Measurements from ENCODE around the gene POC1A.

POC1A gene

DNA sequence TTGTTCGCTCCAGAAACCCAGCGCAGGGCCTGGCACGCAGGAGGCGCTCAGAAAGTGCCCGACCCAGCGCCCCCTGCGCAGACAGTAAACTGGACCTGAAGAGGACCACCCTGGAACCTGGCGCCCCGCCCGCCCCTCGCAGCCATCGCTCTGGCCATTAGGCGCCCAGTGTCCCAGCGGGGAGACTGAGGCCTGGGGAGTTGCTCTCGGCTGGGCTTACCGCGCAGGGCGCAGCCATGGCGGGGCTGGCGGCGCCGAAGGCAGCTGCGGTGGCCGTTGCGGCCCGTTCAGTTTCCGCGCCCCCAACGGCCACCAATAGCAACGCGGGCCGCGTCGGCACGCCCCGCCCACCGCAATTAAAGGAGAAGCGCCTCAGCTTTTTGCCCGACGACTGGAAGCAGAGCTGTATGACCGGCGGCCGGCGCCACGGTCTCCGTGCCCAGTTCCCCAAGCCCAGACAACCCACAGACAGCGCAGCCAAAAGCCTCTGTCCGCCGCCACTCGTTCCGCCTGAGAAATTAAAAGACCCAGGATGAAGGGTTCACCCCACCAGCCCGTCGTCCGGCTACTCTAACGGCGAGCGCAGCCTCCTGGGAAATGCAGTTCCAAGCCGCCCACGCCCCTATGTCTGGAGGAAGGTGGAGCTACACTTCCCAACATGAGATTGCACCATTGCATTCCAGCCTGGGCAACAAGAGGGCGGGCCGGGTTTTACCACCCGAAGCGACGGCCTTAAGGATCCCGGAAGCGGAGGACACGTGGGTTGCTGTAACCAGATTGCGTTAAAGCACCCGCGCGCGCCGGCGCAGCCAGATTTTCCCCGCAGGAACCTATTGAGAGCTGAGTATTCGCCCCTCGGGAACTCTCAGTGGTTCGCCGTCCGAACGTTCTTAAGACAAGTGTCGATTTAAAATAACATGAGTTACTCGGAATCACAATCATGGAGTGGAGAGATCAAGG lies at the start of gene POC1A:
Gene POC1A (minus strand): TSS at position 289 of the 960 bp plus-strand sequence. CDS start 51 bp downstream, at position 238.
- DNase-seq (ENCODE audit: low read depth), result peak; percentile 88

DNA sequence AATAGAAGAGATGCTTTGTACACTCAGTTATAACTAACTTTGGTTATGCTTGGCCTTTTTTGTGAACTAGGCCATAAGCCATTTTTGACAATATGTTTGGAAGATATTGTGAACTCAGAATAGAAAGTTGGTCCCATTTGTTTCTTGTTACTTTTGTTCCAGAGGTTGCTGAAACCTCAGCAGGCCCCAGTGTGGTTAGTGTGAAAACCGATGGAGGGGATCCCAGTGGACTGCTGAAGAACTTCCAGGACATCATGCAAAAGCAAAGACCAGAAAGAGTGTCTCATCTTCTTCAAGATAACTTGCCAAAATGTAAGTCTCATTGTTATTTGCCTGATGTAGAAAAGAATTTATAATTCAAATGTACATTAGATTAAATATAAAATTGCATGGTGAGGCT lies 49.5 kb upstream of the POC1A start:
- no peak for DNase-seq (ENCODE audit: low read depth)

DNA sequence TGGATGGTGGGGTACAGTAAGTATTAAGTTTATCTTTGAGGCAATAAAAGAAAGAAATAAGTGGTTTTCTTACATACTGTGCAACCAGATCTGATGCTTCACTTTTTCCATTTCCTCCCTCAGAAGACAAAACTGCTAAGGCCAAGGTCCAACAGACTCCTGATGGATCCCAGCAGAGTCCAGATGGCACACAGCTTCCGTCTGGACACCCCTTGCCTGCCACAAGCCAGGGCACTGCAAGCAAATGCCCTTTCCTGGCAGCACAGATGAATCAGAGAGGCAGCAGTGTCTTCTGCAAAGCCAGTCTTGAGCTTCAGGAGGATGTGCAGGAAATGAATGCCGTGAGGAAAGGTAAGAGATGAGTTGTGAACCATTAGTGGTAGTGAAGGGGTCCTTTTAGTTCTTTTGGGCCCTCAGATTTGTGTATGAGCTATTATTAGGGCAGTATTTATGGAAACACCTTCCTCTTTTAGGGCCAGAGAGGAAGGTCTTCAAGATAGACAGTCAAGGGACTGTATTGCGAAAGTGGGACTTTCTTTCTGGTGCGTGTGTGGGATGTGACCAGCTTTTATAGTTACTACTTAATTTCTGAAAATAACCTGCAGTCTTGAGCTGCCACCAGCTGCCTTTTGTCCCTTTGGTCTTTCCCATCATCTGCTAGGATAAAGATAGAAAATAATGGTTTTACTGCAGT lies 48.3 kb upstream of the POC1A start:
- DNase-seq (ENCODE audit: low read depth), result no peak

DNA sequence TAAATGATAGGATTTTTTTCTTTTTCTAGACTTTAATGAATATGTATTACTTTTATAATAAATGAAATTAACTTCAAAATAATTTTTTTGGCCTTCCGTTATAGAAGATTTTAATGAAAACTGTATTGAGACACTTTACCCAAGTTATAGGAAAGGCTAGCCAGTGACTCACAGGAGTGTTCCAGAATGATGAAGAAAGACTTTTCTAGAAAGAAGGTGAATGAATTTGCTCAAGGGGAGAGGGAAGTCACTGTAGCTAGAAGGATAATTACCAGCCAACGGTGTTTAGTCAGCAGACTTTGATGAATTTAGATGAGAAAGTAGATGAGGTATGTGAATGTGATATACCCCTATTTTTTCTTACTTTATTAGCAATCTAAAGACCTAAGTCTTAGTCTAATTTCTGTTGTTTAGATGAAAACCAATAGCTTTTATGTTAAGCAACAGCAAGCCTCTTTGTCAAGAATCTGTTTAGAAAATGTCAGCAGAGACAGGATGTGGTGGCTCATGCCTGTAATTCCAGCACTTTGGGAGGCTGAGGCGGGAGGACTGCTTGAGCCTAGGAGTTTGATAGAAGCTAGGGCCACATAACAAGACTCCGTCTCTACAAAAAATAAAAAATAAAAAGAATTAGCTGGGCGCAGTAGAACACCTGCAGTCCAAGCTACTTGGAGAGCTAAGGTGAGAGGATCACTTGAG lies 46.9 kb upstream of the POC1A start:
- no peak for DNase-seq (ENCODE audit: low read depth)

DNA sequence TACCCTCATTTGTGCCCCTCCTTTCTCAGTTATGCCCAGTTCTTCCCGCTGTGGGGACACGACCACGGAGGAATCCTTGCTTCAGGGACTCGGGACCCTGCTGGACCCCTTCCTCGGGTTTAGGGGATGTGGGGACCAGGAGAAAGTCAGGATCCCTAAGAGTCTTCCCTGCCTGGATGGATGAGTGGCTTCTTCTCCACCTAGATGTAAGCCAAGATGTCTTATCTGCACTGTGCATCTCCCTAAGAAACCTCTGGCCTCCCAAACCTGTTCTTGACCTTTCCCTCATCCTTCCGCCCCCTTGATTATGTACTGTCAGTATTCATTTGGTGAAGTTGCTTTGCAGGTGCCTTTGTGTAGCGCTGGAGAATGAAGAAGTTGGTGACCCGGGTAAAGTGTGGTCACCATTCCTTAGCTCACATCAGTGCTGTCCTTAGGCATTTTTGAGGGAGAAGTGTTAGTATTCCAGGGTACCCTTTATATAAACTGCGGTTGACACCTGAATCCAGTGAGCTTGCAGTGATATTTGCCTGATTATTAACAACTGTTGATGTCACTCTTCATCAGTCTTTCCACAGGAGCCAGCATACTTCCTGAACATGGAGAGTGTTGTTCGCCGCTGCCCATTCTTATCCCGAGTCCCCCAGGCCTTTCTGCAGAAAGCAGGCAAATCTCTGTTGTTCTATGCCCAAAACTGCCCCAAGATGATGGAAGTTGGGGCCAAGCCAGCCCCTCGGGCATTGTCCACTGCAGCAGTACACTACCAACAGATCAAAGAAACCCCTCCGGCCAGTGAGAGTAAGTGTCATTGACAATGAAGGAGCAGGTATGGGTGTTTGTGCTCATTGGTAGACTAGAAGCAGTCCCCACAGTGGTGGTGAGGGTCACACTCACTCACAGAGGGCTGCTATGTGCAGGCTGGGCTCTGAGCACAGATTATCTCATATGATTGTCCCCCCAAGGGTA lies 44.7 kb upstream of the POC1A start:
- no peak for DNase-seq (ENCODE audit: low read depth)

DNA sequence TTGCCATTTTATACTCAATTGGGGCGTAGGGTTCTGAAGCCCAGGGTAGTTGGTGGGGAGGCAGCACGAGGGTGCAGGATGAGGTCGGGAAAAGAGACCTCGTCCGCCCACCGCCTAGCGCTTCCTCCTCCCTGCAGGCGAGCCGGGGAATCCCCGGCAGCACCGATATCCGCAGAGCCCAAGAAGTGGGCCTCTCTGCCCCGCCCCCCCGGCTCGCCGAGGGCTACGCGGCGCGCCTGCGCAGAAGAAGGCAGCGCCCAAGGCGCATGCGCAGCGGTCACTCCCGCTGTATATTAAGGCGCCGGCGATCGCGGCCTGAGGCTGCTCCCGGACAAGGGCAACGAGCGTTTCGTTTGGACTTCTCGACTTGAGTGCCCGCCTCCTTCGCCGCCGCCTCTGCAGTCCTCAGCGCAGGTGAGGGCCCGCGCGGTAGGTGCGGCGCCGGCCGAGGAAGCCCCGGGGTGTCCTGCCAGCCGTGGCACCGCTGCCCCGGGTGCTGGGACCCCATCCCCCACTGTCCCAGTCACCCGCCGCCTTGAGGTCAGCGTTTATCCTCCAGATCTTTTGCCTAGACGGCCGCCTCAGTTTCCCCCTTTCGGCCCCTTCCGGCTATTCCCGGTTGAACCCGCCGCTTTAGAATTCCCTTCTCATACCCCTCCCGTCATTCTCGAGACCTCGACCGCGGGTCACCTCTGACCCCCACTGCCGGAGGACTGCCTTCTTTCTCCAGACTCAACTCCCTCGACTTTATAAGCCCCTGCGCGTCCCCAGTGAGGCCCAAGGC lies 43.8 kb upstream of the POC1A start, which contains the start of gene ALAS1:
Gene ALAS1 (plus strand): TSS at position 319 of the 784 bp plus-strand sequence. CDS start 1,082 bp downstream, outside the sequence.
- peak; percentile 94 for DNase-seq (ENCODE audit: low read depth)

DNA sequence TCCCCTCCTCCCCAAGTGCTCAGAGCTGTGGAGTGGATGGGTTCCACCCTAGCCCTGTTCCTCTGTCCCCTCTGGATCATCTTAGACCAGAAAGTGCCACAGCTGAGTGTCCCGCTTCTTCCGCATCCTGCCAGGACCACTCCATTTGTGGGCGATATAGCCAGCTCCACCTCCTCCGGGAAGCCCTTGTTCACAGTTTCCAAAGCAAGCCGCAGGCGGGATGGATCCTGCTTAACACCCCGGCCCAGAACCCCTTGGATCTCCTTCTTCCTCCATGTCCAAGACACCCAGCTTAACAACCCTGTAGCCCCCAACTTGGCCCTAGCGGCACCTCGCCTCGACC lies 43.2 kb upstream of the POC1A start:
- DNase-seq (ENCODE audit: low read depth), result no peak

DNA sequence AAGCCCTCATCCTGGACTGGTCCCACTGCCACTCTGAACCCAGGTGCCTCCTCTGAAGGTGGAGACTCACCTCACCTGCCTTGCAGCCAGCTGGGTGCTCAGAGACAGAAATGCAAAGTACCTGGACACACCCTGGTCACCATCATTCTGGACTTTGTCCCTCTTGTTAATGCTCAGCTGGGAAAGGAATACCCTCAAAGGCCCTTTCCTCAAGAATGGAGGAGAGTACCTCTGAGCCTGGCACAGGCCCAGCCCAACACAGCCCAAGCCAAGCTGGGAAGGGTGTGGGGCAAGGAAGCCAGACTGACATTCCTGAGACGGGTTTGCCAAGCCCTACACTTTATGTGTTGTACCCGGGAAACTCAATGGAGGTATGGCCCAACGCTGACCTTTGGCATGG lies 42.8 kb upstream of the POC1A start:
- DNase-seq (ENCODE audit: low read depth), result no peak

DNA sequence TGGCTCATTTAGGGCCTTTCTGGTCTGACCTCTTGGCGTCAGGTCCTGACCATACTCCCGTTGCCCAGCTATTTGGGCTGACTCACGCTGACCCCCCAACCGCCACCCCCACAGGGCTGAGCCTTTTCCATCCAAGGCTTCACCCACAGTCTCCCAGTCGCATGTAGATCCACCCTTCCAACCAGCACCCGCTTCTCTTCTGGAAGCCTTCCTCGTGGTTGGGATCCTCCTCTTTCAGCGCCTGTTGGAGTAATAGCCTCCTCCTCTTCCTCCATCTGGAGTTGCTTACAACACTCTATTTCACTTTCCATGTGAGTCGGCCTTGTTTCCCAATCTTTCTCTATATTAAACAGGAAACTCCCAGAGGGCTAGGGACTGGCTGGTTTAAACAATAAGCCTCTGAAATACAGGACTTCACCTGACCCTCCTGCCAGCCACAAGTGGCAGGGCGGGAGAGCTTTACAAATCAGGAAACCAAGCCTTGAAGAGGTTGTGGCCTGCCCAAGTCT lies 41.7 kb upstream of the POC1A start:
- DNase-seq (ENCODE audit: low read depth), result no peak

DNA sequence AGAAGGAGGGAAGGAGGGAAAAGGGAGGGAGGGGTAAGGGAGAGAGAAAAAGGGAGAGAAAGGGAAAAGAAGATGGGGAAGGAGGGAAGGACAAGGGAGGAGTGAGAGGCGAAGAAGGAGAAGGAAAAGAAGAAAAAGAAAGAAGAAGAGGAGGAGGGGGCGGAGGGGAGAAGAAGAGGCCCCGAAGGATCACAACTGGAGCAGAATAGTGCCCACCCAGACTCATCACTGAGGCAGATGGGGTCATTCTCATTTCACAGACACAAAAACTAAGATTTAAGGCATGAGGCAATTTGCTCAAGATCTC lies 41.0 kb upstream of the POC1A start:
- no peak for DNase-seq (ENCODE audit: low read depth)

DNA sequence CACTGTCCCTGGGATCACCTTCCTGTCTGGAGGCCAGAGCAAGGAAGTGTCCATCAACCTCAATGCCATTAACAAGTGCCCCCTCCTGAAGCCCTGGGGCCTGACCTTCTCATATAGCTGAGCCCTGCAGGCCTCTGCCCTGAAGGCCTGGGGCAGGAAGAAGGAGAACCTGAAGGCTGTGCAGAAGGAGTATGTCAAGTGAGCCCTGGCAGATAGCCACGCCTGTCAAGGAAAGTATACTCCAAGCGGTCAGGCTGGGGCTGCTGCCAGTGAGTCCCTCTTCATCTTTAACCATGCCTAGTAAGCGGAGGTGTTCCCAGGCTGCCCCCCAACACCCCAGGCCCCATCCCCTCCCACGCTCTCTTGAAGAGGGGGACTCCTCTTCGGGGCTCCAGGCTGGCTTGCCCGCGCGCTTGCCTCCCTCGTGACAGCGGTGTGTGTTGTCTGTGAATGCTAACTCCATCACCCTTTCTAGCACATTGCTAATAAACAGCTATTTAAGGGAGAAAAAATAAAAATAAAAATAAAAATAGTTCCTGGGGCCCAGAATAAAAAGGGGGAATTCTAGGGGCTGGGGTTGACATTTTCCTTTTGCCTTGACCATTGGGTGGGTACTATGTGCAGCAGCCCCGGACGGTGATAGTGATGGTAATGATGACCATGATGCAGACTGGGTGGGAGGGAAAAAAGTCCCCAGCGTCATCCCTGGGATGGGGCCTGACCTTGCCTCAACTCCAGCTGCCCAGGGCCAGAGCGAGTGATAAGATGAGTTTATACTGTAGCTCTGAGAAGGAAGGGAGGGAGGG lies 40.5 kb upstream of the POC1A start:
- no peak for DNase-seq (ENCODE audit: low read depth)

DNA sequence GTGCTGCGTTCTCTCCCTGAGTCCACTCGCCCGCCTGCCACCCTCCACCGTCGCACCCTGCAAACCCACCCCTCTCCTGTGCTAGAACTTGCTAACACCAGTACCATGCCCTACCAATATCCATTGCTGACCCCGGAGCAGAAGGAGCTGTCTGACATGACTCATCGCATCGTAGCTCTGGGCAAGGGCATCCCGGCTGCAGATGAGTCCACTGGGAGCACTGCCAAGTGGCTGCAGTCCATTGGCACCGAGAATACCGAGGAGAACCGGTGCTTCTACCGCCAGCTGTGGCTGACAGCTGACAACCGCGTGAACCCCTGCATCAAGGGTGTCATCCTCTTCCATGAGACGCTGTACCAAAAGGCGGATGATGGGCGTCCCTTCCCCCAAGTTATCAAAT lies 38.8 kb upstream of the POC1A start:
- DNase-seq (ENCODE audit: low read depth), result no peak

DNA sequence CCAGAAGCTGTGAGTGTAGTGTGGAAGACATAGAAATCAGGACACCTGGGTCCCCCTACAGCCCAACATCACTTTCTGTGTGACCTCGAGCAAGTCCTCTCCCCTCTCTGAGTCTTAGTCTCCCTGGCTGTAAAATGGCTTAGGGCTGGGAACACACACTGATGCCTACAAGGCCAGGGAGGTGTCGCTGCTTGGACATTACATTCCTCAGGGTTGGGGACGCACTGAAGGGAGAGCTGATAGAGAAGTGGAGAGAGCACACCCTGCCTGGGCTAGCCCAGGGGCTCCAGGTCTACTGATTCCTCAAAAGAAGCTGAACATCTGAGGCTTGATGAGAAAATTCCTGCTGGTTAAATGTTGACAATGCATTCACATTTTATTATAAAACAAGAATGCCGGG lies 37.4 kb upstream of the POC1A start:
- DNase-seq (ENCODE audit: low read depth), result no peak

DNA sequence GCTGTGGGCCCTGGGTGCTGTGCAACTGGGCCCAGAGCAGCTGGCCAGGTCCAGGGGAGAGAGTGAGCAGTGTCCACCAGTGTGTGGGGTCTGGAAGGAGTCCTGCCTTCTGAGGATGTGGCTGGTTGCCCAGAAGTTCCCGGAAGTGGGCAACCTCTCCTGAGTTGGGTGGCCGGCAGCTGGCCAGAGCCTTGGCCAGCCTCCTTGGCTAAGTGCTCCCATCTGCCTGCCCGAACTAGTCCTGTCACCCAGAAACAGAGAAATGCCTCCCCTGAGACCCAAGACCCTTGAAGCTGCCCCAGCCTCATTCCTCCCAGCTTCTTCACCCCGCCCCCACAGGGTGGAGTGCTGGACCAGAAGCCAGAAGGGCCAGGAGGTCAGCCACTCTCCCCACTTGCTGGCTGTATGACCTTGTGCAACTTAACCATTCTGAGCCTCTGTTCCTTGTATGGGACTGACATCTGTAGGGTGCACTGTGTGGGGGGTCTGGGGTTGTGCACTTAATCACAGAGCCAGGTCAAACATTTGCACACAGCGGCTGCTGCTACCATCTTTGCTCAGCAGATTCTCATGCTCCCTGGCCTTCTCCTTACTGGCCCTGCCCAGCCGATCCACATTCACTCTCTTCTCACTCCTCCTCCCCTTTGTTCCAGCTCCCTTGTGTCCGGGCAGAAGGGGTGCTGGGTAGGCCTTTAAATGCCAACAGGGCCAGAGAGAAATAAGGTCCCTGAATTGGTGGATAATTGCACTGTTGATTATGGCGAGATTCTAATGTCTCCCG lies 36.3 kb upstream of the POC1A start:
- DNase-seq (ENCODE audit: low read depth), result no peak

DNA sequence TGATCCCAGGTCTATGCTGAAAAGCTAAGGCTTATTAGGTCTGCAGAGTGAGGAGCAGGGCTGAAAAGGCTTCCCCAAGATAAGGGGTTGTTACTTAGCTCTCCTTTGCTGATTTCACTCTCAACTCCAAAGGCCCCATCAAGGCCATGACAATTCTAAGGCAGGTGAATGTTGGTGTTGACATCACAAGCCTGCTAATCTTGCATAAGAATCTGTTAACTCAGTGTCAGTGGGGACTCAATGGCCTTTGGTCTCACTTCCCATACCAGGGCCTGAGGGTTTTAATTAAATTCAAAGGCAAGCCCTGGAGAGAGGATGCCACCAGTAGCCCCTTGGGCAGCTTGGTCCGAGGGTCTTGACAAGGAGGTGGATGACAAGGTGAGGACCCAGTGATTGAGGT lies 34.3 kb upstream of the POC1A start:
- DNase-seq (ENCODE audit: low read depth), result no peak

DNA sequence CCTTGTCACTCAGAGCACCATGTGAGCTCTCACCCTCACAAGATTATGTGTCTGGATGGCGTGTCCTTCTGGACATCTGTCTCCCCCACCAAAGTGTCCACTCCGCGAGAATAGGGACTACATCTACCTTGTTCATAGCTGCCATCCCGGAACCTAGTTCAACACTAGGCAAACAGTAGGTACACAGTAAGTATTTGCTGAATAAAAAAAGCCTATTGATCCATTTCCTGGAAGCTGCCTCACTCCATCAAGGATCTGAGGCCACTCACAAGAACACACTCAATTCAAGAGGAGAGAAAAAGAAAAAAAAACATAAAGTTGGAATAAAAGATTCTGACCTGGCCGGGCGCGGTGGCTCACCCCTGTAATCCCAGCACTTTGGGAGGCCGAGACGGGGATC lies 32.5 kb upstream of the POC1A start:
- no peak for DNase-seq (ENCODE audit: low read depth)

DNA sequence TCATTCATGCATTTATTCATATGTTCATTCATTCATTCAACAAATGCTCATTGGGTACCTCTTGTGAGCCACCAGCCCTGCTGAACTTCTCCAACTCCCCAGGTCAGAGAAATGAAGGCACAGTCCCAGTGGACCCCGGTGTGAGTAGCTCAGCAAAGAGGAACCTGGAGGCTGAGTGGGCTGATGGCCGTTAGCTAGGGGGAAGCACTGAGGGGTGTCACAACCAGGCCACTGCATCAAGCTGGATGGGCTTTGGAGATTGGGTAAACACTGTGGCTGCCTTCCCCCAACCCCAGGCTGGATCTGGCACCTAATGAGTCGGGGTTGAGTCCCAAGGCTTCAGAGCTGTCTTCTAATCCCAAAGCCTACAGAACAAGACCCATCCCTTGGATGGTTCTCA lies 31.6 kb upstream of the POC1A start:
- no peak for DNase-seq (ENCODE audit: low read depth)

DNA sequence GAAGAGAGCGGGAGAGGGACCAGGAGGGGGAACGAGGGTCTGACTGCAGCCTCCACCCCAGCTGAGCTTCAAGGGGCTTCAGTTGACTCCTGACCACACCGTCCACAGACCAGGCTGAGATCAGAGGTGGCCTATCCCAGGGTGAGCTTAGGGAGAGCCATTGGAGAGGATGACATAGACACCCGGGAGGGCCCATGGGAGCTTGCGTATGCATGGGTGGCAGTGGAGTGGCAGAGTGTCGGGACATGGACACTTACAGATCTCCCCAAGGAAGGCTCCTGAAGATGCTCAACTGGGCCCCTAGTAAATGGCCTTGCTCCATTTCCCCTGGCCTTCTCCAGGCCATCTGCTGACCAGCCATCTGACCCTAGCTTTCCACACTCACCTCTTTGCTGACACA lies 31.1 kb upstream of the POC1A start:
- DNase-seq (ENCODE audit: low read depth), result no peak

DNA sequence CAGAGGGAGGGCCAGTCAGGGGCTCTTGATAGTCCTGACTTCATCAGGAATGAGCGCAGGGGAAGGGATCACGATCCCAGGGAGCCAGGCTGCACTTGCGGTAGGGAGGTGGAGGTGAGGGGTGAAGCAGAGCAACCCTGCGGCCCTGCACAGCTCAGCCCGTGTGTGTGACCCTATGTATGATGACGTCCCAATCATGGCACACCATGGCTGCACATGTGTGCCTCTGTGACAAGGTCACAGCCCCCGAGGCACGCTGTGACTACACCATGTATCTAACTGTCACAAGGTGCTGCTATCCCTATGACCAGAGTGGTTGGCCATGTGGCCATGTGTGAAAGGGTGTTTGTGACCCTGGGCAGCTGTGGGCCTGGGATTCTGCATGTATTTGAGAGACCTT lies 30.5 kb upstream of the POC1A start:
- DNase-seq (ENCODE audit: low read depth), result no peak
